Measurements from ENCODE around the gene MZB1.

DNA sequence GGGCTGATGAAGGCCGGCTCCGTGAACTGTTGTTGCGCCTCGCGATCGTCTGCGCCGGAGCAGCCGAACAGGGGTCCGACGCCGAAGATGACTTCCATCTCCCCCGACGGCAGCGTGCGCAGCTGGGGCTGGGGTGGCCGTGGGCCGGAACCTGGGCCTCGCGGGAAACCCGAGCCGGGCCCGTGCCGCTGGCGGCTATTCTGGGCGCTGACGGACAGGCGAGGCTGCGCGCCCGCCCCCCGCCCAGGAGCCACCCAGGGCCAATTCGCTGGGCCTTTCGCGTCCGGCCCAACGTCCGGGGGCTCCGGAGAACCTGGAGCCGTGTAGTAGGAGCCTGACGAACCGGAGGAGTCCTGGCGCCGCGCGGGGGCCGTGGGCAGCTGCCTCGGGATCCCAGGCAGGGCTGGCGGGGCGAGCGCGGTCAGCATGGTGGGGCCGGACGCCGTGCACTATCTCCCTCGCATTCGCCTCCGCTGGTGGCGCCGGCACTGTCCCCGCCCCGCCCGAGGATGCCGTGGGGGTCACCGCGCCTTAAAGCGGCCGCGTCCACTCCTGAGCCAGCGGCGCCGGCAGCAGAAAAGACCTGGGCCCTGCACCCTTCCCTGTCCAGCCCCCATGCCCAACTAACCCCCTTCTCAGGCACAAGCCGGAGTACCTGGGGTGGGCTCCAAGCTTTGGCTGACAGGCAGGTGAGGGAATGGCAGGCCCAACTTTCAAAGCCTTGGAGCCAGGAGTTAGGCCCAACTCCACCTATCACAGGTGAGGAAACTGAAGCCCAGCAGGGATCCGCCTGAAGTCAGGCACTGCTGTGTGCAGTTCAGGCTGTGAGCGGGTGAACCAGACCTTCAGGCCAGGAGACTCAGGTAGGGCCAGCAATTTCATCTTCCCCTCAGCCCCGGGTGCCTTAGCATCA is 5.2 kb upstream of the MZB1 start, which contains the start of gene PROB1:
- TF ChIP-seq POLR2A (IDR thresholded peaks at IDR 0.05) (no peak), CTCF (IDR thresholded peaks at IDR 0.05) (no peak)
